Activated CD4-positive, CD25-positive, alpha-beta regulatory T cell treated with anti-CD3 and anti-CD28 coated beads, Interleukin-2, amount 50 U/mL, for 72 hours (primary cell): ENCODE results near the gene ABCC11.

ENCODE experiments used
- DNase-seq: peaks from one replicate; pipeline ENCODE4 v3.0.0; 2021

Gene ABCC11

GRCh38 chr16:48247311-48247710 is at the start of gene ABCC11:
ABCC11 (minus strand) TSS chr16:48247539; CDS start chr16:48231921, 15,618 bp downstream.
- no peak for DNase-seq

GRCh38 chr16:48295488-48296281 is 48.3 kb upstream of the ABCC11 start:
- DNase-seq, result no peak

GRCh38 chr16:48294724-48295123 is 47.4 kb upstream of the ABCC11 start:
- no peak for DNase-seq

GRCh38 chr16:48292452-48292851 is 45.1 kb upstream of the ABCC11 start:
- no peak for DNase-seq

GRCh38 chr16:48291754-48292153 is 44.4 kb upstream of the ABCC11 start:
- no peak for DNase-seq

GRCh38 chr16:48291303-48291702 is 44.0 kb upstream of the ABCC11 start:
- DNase-seq, result no peak

- no peak for DNase-seq
Measured at GRCh38 chr16:48287239-48287638, 39.9 kb upstream of the ABCC11 start.

GRCh38 chr16:48284772-48285409 is 37.6 kb upstream of the ABCC11 start:
- DNase-seq, result no peak

- DNase-seq, result no peak
Measured at GRCh38 chr16:48282636-48283263, 35.4 kb upstream of the ABCC11 start.

GRCh38 chr16:48280546-48280945 is 33.2 kb upstream of the ABCC11 start:
- DNase-seq, result no peak

- no peak for DNase-seq
Measured at GRCh38 chr16:48279199-48279598, 31.9 kb upstream of the ABCC11 start.

GRCh38 chr16:48277158-48277557 is 29.8 kb upstream of the ABCC11 start:
- no peak for DNase-seq

- DNase-seq, result no peak
Measured at GRCh38 chr16:48276102-48276501, 28.8 kb upstream of the ABCC11 start.

- DNase-seq, result no peak
Measured at GRCh38 chr16:48274476-48274875, 27.1 kb upstream of the ABCC11 start.

- no peak for DNase-seq
Measured at GRCh38 chr16:48272837-48273421, 25.6 kb upstream of the ABCC11 start.

- no peak for DNase-seq
Measured at GRCh38 chr16:48271728-48272127, 24.4 kb upstream of the ABCC11 start.

GRCh38 chr16:48269011-48269410 is 21.7 kb upstream of the ABCC11 start:
- no peak for DNase-seq

GRCh38 chr16:48262631-48263030 is 15.3 kb upstream of the ABCC11 start:
- DNase-seq, result no peak

- DNase-seq, result no peak
Measured at GRCh38 chr16:48261569-48261968, 14.2 kb upstream of the ABCC11 start.

- no peak for DNase-seq
Measured at GRCh38 chr16:48256579-48257177, 9.3 kb upstream of the ABCC11 start.

- DNase-seq, result no peak
Measured at GRCh38 chr16:48252013-48252412, 4.7 kb upstream of the ABCC11 start.

- no peak for DNase-seq
Measured at GRCh38 chr16:48250520-48251278, 3.4 kb upstream of the ABCC11 start.
